K562 (cell line): Measurements from ENCODE around the gene UGP2. TPM values are rescaled to one million over a fixed set of nuclear protein-coding genes. Genes with fewer than 3 reads are reported as not detected.

Experiments
- ATAC-seq: fragments of 200-7000 bp; cut with Tn5 transposase; 3 replicates; pipeline ENCODE4 v1.9.1; 2020; ENCODE audit warnings: moderate library complexity
- BruUV-seq: library from RNA; stranded (reverse); fragments of 400-500 nt; replicated peaks from 2 replicates; lab custom pipeline; 2021; lab: Mats Ljungman, UMichigan
- CTCF ChIA-PET: fragments of 300-600 bp; formaldehyde crosslinking; extraction: SDS; loops from one replicate; lab custom pipeline; 2021; ENCODE audit warnings: low intra/inter-chr PET ratio; lab: Yijun Ruan, JAX
- POLR2A ChIA-PET: fragments of 300-600, 350-650 bp; sonication (Branson Sonifier 250); formaldehyde crosslinking; extraction: SDS; loops from one replicate; lab custom pipeline; 2021; ENCODE audit warnings: antibody characterized with exemption, inconsistent platforms; lab: Yijun Ruan, JAX
- DNase-seq, 4 experiments: peaks; one replicate each; pipeline versions ENCODE4 v3.0.0 to v3.0.0-alpha.2; 2011 to 2018; ENCODE audit warnings: low spot score in 3 of 4, mixed read lengths in 3 of 4; ENCODE audit errors: extremely low read depth in 1 of 4
- FAIRE-seq: peaks from 2 replicates; lab custom pipeline; 2011; peaks lifted over from hg19 to GRCh38; lab: Jason Lieb, UNC
- H2AFZ ChIP-seq: 2 replicates; pipeline ENCODE4 v1.6.0; 2011; ENCODE audit warnings: low read depth, low read length, control low read depth, inconsistent platforms
- H3K27ac ChIP-seq: fragments of 200-600 bp; 3 replicates; pipeline ENCODE4 v1.8.0; 2011; ENCODE audit warnings: low read depth, mild to moderate bottlenecking, control low read depth, inconsistent platforms, low read length, moderate library complexity, mixed read lengths; ENCODE audit errors: extremely low read depth
- H3K27me3 ChIP-seq, 2 experiments: fragments of 300-600 bp in 1 of 2; 2 replicates in 1 of 2; 3 replicates in 1 of 2; pipeline versions ENCODE4 v1.6.0 to v1.8.0; 2011; ENCODE audit warnings: inconsistent platforms in 2 of 2, low read length in 2 of 2, mild to moderate bottlenecking in 1 of 2, mixed read lengths in 1 of 2, moderate library complexity in 1 of 2; ENCODE audit not compliant: control insufficient read depth in 2 of 2, insufficient read depth in 2 of 2
- H3K36me3 ChIP-seq: fragments of 300-600 bp; 3 replicates; pipeline ENCODE4 v1.8.0; 2011; ENCODE audit warnings: mild to moderate bottlenecking, low read length, inconsistent platforms; ENCODE audit not compliant: control insufficient read depth, insufficient read depth
- H3K4me1 ChIP-seq, 2 experiments: fragments of 200-600 bp in 1 of 2; replicated peaks in 1 of 2; 2 replicates in 1 of 2; 3 replicates in 1 of 2; pipeline versions ENCODE4 v1.5.1 to v1.8.0; 2011; ENCODE audit warnings: inconsistent platforms in 2 of 2, low read length in 2 of 2, mild to moderate bottlenecking in 1 of 2, mixed read lengths in 1 of 2, moderate library complexity in 1 of 2; ENCODE audit not compliant: control insufficient read depth in 2 of 2, insufficient read depth in 2 of 2
- H3K4me2 ChIP-seq: 2 replicates; pipeline ENCODE4 v1.6.1; 2011; ENCODE audit warnings: low read length, control low read depth, inconsistent platforms, mixed read lengths; ENCODE audit not compliant: insufficient read depth
- H3K4me3 ChIP-seq: fragments of 200-600 bp; sonication (generic), shearing (Covaris generic); 2 replicates; pipeline ENCODE4 v1.5.1; 2016; ENCODE audit warnings: control low read depth, inconsistent platforms
- H3K79me2 ChIP-seq: fragments of 200-600 bp; 3 replicates; pipeline ENCODE4 v1.8.0; 2011; ENCODE audit warnings: low read length, inconsistent platforms; ENCODE audit not compliant: control insufficient read depth, insufficient read depth
- H3K9ac ChIP-seq, 2 experiments: 2 replicates each; pipeline versions ENCODE4 v1.6.0 to v1.6.1; 2011; ENCODE audit warnings: low read depth in 2 of 2, low read length in 2 of 2, control low read depth in 1 of 2, inconsistent platforms in 1 of 2, mild to moderate bottlenecking in 1 of 2, mixed read lengths in 1 of 2; ENCODE audit not compliant: insufficient read depth in 1 of 2
- H3K9me1 ChIP-seq: one replicate; pipeline ENCODE4 v1.6.0; 2011; ENCODE audit warnings: inconsistent platforms, mild to moderate bottlenecking, low read length, moderate library complexity; ENCODE audit not compliant: control insufficient read depth, insufficient read depth
- H3K9me3 ChIP-seq: replicated peaks from 2 replicates; pipeline ENCODE4 v1.5.1; 2011; ENCODE audit warnings: low read depth, low read length, inconsistent platforms; ENCODE audit not compliant: control insufficient read depth, insufficient read depth
- H4K20me1 ChIP-seq: replicated peaks from 2 replicates; pipeline ENCODE4 v1.6.1; 2011; ENCODE audit warnings: low read length, inconsistent platforms, mixed read lengths; ENCODE audit not compliant: control insufficient read depth, insufficient read depth
- ASH1L ChIP-seq: fragments of 450-650 bp; IDR thresholded peaks from 2 replicates; pipeline ENCODE4 v1.6.1; 2018; ENCODE audit warnings: borderline replicate concordance, mild to moderate bottlenecking, low read depth; ENCODE audit not compliant: partially characterized antibody
- CBFA2T3 ChIP-seq: fragments of 450-650 bp; IDR thresholded peaks from 2 replicates; pipeline ENCODE4 v1.6.1; 2017
- CREB1 ChIP-seq, 2 experiments: sonication (generic) in 1 of 2; formaldehyde crosslinking in 1 of 2; IDR thresholded peaks; 2 replicates each; pipeline versions ENCODE4 v1.6.1 to v1.8.0; 2012 to 2022; ENCODE audit warnings: inconsistent platforms in 1 of 2, mild to moderate bottlenecking in 1 of 2, missing genetic modification reagents in 1 of 2, moderate library complexity in 1 of 2
- GATAD2B ChIP-seq: fragments of 450-650 bp; IDR thresholded peaks from 2 replicates; pipeline ENCODE4 v1.6.1; 2017; ENCODE audit warnings: mild to moderate bottlenecking, borderline replicate concordance
- HMG20A ChIP-seq: fragments of 450-650 bp; formaldehyde crosslinking; conservative IDR thresholded peaks from 2 replicates; pipeline ENCODE4 v1.4.0; 2020; ENCODE audit warnings: mild to moderate bottlenecking, mixed read lengths
- HMGN3 ChIP-seq: IDR thresholded peaks from 2 replicates; pipeline ENCODE4 v1.6.1; 2011; ENCODE audit warnings: borderline replicate concordance, low read depth, mild to moderate bottlenecking, mixed read lengths, low read length; ENCODE audit not compliant: insufficient read length; ENCODE audit errors: extremely low read depth
- MAFG ChIP-seq: fragments of 450-650 bp; conservative IDR thresholded peaks from 2 replicates; pipeline ENCODE4 v1.6.1; 2016; ENCODE audit warnings: missing genetic modification characterization, missing compliant biosample characterization
- SUPT5H ChIP-seq: fragments of 450-650 bp; IDR thresholded peaks from 2 replicates; pipeline ENCODE4 v1.6.1; 2016
- ZKSCAN8 ChIP-seq: fragments of 200-800 bp; sonication (Bioruptor generic); IDR thresholded peaks from 2 replicates; pipeline ENCODE4 v1.6.1; 2016; ENCODE audit warnings: missing genetic modification characterization, missing compliant biosample characterization
- ZNF143 ChIP-seq: sonication (generic); formaldehyde crosslinking; IDR thresholded peaks from 2 replicates; pipeline ENCODE4 v1.9.0; 2022; ENCODE audit warnings: mild to moderate bottlenecking, missing genetic modification reagents
- ZNF445 ChIP-seq: fragments of 250-450 bp; sonication (Bioruptor Pico); IDR thresholded peaks from 2 replicates; pipeline ENCODE4 v1.4.0; 2020; ENCODE audit warnings: low read depth, mild to moderate bottlenecking, moderate library complexity
- WGBS: fragments of 100-300 bp; shearing (Covaris generic); methylation state at CpG from one replicate; pipeline ENCODE4 v1.1.6; 2016; ENCODE audit warnings: low coverage, mixed read lengths; ENCODE audit not compliant: insufficient coverage; ENCODE audit errors: missing lambda C conversion rate; 5-methylcytosine and 5-hydroxymethylcytosine counted together
- in situ Hi-C: fragments of 300-500 bp; cut with MboI; formaldehyde crosslinking; loops from 4 replicates; pipeline ENCODE4 v1.15.0; 2018; ENCODE audit warnings: inconsistent platforms, mixed read lengths
- intact Hi-C: fragments of 100-400 bp; cut with micrococcal nuclease; formaldehyde crosslinking; loops from 2 replicates; pipeline ENCODE4 v1.14.2; 2022
- polyA plus RNA-seq, 8 experiments: library from polyadenylated mRNA; depleted of rRNA in 4 of 8; stranded (reverse) in 5 of 8; unstranded in 3 of 8; fragments of >200 nt; fragmentation: Nextera tagmentation in 2 of 8; fragmentation: Illumina TruSeq in 1 of 8; extraction: Ambion mirVana in 2 of 8; extraction: Trizol in 1 of 8; gene quantifications; 2 replicates each; pipeline versions ENCODE4 v1.2.1 to v1.2.3, GENCODE V29; 2011 to 2014; ENCODE audit warnings: inconsistent platforms in 1 of 8, missing spikeins in 1 of 8
- total RNA-seq, 7 experiments: library from RNA; depleted of rRNA in 6 of 7; stranded (reverse); fragments of >200 nt in 6 of 7; fragmentation: Illumina TruSeq in 2 of 7; extraction: Trizol in 2 of 7; gene quantifications; 2 replicates each; pipeline versions ENCODE4 v1.2.1 to v1.2.3, GENCODE V29; 2011 to 2021; ENCODE audit warnings: low replicate concordance in 1 of 7

The UGP2 gene
- total and polyA plus RNA-seq, 9 of the 15 experiments (the other 6 are each of a cell fraction or from before 2014, with no cell fraction given) = 25.2 to 69.3 (median 58.9) TPM

- H3K4me1 ChIP-seq = no peaks in the 10 kb centered on the region
- H3K9me3 ChIP-seq = no peaks in the 10 kb centered on the region
- TF ChIP-seq HMGN3 (no peak), ASH1L (no peak), ZKSCAN8 (CRISPR knock-in tag) (no peak), ZNF445 (CRISPR knock-in tag) (no peak), HMG20A (no peak), ZNF143 (CRISPR knock-in tag) (no peak), CBFA2T3 (no peak), GATAD2B (no peak), SUPT5H (no peak), CREB1 (IDR thresholded peaks at IDR 0.05) (no peak), CREB1 (CRISPR knock-in tag; IDR thresholded peaks at IDR 0.05) (no peak), MAFG (tag) (no peak)
- TF ChIP-seq, all 486 proteins: peak for 0
- Histone ChIP-seq H3K9ac (no peak overlapping the region), H2AFZ (no peak overlapping the region), H3K36me3 (peaks cover 32% of the 10 kb centered on the region), H3K4me3 (no peak overlapping the region), H3K27me3 (no peaks in the 10 kb centered on the region), H3K9me1 (no peaks in the 10 kb centered on the region), H3K27ac (no peak overlapping the region), H3K79me2 (no peaks in the 10 kb centered on the region), H4K20me1 (no peaks in the 10 kb centered on the region), H3K4me2 (no peak overlapping the region)
- DNase-seq = no peak
- intact Hi-C loops = no loop called here
- POLR2A ChIA-PET = no interaction called here
- in situ Hi-C loops = no loop called here
- FAIRE-seq = no peak
- CTCF ChIA-PET = interaction anchor here (0.5 kb wide), 1 partner anchor 112 kb away, joined by 3 read pairs; no protein-coding TSS in a partner anchor
- 100% methylated on average over 1 of the region's 1 CpG for WGBS
- no peak for ATAC-seq
- BruUV-seq = no TSS peak
Observed at GRCh38 chr2:63914311-63914710, 72.6 kb downstream of the UGP2 start.
